ENCODE results near the gene TBC1D10A. TPM values are rescaled to one million over a fixed set of nuclear protein-coding genes. Genes with fewer than 3 reads are reported as not detected.

TBC1D10A gene
- total RNA-seq, 1 donor from 2014 or later: 15.3 TPM

DNA sequence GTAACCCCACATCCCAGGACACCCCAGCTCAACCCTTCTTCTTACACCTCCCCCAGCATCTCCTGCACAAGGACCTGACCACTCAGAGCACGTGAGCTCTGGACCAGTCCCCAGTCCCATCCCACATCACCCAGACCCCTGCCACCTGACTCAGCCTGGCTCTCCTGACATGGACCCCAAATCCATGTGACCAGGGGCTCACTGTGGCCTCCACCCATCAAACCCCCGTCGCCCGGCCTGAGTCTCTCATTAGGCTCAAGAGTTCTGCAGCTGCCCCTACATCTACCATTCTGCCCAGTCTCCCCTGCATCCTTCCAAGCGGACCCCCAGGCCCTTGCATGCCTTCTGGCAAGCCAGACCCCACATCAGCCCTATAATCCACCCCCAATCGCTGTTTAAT, 78.3 kb downstream of the TBC1D10A start:
- H3K27ac Mint-ChIP-seq: peak overlapping the region; percentile 25
- no peak for DNase-seq (ENCODE audit: extremely low spot score, unreplicated experiment)
- H3K4me1 Mint-ChIP-seq (ENCODE audit: unreplicated experiment): peaks cover 32% of the 10 kb centered on the region
- TF ChIP-seq, protein P1, sequence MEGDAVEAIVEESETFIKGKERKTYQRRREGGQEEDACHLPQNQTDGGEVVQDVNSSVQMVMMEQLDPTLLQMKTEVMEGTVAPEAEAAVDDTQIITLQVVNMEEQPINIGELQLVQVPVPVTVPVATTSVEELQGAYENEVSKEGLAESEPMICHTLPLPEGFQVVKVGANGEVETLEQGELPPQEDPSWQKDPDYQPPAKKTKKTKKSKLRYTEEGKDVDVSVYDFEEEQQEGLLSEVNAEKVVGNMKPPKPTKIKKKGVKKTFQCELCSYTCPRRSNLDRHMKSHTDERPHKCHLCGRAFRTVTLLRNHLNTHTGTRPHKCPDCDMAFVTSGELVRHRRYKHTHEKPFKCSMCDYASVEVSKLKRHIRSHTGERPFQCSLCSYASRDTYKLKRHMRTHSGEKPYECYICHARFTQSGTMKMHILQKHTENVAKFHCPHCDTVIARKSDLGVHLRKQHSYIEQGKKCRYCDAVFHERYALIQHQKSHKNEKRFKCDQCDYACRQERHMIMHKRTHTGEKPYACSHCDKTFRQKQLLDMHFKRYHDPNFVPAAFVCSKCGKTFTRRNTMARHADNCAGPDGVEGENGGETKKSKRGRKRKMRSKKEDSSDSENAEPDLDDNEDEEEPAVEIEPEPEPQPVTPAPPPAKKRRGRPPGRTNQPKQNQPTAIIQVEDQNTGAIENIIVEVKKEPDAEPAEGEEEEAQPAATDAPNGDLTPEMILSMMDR (conservative IDR thresholded peaks at IDR 0.05): no peak
- peaks cover 17% of the 10 kb centered on the region for H3K27me3 Mint-ChIP-seq
- H3K36me3 Mint-ChIP-seq: no peaks in the 10 kb centered on the region
- H3K4me3 Mint-ChIP-seq: peak overlapping the region; percentile 74
- no peaks in the 10 kb centered on the region for H3K9me3 Mint-ChIP-seq

DNA sequence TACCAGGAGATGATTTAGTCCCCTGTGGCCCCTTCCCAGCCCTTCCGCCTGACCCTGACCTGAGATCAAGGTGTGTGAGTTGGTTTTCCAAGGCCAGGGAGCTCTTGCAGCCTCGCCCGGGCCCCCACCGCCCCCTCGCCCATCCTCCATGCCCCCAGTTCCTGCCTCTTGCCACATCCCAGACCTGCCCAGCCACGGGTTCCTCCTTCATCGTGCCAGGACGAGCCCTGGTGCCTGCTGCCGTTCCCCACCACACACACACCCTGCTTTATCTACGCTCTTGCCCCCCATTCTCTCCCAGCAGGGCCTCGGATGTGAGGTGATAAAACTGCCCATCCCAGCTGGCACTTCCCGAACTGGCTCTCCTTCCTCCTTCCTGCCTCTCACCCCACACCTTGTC, 78.8 kb downstream of the TBC1D10A start:
- H3K27me3 Mint-ChIP-seq: peaks cover 17% of the 10 kb centered on the region
- peak overlapping the region; percentile 25 for H3K27ac Mint-ChIP-seq
- H3K9me3 Mint-ChIP-seq: no peaks in the 10 kb centered on the region
- no peak for DNase-seq (ENCODE audit: extremely low spot score, unreplicated experiment)
- no peaks in the 10 kb centered on the region for H3K36me3 Mint-ChIP-seq
- TF ChIP-seq, protein P1 (conservative IDR thresholded peaks at IDR 0.05): no peak
- peaks cover 30% of the 10 kb centered on the region for H3K4me1 Mint-ChIP-seq (ENCODE audit: unreplicated experiment)
- peak overlapping the region; percentile 74 for H3K4me3 Mint-ChIP-seq

DNA sequence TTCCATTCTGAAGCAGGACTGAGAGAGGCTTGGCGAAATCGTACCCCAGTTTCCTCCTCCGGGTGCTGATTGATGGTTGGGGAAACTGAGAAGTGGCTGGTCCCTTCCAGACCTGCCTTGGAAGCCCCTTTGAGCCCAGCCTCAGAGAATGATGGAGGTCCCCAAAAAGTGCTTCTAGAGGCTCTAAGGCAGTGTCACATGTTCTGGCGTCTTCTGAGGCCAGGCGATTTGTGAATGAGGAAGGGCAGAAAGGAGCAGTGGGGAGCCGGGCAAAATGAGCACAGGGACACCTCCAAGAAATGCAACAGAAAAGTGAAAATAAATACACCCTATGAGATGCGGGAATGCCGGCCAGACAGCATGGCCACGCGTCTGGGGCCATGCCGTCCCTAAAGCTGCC, 79.2 kb downstream of the TBC1D10A start:
- Mint-ChIP-seq H3K4me3 (peak overlapping the region; percentile 85), H3K27ac (peak overlapping the region; percentile 25), H3K9me3 (no peaks in the 10 kb centered on the region), H3K27me3 (peaks cover 17% of the 10 kb centered on the region), H3K4me1 (ENCODE audit: unreplicated experiment) (peaks cover 26% of the 10 kb centered on the region), H3K36me3 (no peaks in the 10 kb centered on the region)
- DNase-seq (ENCODE audit: extremely low spot score, unreplicated experiment): no peak
- TF ChIP-seq, protein P1 (conservative IDR thresholded peaks at IDR 0.05): no peak

DNA sequence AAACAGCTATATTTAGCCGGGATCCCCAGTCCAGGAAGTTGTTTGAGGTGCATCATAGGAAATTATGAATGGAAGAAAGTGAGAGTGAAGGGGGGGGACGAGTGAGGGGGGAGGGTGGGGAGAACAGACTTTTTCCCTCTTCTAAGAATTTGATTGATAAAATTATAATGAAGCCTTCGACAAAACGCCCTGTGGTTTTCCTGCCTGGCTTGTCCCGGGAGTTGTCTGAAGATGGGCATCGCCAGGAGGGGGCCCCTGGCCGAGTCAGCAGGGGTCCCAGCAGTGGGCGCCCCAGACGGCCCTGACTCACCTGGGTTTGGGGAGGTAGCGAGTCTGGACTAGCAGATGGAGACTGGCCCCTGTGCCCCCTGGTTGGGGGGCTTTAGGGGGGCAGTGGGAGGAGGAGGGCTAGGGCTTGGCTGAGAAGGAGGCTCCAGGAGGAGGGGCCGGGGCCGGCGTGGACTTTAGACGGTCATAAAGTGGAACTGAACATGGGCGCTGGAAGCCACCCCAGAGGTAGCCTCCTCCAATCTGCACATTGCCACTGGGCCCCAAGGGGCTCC, 79.8 kb downstream of the TBC1D10A start:
- TF ChIP-seq, protein P1 (conservative IDR thresholded peaks at IDR 0.05): no peak
- no peak overlapping the region for H3K27ac Mint-ChIP-seq
- no peak for DNase-seq (ENCODE audit: extremely low spot score, unreplicated experiment)
- H3K36me3 Mint-ChIP-seq: no peaks in the 10 kb centered on the region
- peak overlapping the region; percentile 85 for H3K4me3 Mint-ChIP-seq
- peaks cover 23% of the 10 kb centered on the region for H3K4me1 Mint-ChIP-seq (ENCODE audit: unreplicated experiment)
- H3K9me3 Mint-ChIP-seq: no peaks in the 10 kb centered on the region
- H3K27me3 Mint-ChIP-seq: peaks cover 17% of the 10 kb centered on the region

DNA sequence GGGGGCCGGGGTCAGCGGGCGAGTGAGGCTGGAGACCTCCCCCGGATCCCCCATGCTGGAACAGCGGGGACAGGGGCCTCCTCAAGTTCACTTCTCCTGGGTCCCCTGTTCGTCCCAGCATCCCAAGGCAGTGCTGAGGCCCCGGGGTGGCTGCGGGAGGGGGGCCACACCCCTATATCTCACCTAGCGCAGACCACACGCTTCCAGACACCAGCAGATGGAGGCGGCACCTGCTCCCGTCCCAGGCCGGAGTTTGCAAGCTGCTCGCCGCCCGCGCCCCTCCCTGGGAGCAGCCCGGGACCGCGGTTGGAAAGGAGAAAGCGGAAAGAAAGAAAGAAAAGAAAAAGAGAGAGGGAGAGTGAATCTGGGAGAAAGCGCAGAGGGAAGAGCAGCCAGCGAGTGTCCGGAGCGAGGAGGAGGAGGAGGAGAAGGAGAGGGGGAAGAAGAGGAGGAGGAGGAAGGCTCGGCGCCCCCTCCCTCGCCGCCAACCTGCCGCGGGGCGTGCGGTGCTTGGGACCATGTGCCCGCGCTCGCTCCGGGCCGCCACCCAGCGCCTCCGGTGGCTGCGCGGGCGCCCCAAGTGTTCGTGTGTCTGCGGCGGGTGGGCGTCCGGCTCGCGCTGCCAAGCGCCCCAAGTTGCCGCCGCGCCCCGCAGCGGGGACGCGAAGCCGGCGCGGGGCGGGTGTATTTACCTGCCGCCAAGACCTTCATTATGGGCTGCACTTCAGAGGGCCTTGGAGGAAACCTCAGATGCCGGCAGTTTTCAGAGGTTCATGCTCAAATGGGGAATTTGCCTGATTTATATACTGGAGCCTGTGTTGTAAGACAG, 80.5 kb downstream of the TBC1D10A start, which contains the start of gene LIF:
LIF (minus strand) TSS at position 775 of the 829 bp plus-strand sequence; CDS start at position 711, 64 bp downstream.
- Mint-ChIP-seq H3K9me3 (no peaks in the 10 kb centered on the region), H3K36me3 (no peaks in the 10 kb centered on the region), H3K4me1 (ENCODE audit: unreplicated experiment) (peaks cover 20% of the 10 kb centered on the region), H3K4me3 (peak within 1 kb of the TSS; percentile 91), H3K27me3 (peaks cover 17% of the 10 kb centered on the region), H3K27ac (peak within 1 kb of the TSS; percentile 83)
- no peak for DNase-seq (ENCODE audit: extremely low spot score, unreplicated experiment)
- TF ChIP-seq, protein P1 (conservative IDR thresholded peaks at IDR 0.05): peak; percentile 35

All from type B pancreatic cell (in vitro differentiated cells).